C4-2B (cell line): ENCODE results near the gene TOGARAM1.

Source experiments
- ZFX ChIP-seq: fragments of 450-650 bp; IDR thresholded peaks from 2 replicates; pipeline ENCODE4 v1.6.1; 2017
- TF ChIP-seq, protein P1 (sequence below): fragments of 450-650 bp; conservative IDR thresholded peaks from 2 replicates; pipeline ENCODE4 v1.5.1; 2017; ENCODE audit warnings: mild to moderate bottlenecking

DNA sequence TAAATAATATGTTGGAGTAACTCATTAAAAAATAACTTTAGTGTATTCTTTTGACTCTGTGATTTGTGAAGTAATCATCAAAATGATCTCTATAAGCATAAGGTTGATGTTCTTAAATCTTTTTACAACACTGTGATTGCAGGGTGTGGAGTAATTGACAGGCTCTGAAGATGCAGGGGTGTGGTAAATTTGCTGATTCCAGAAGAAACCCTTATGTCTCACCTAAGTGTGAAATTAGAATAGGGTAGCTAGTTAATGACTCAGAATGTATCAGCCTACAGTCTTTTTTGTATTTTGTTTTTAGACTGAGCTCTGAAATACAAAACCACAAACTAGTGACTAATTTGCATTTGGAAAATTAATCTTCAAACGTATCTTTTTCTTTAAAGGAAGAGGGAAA, 127.8 kb downstream of the TOGARAM1 start:
- TF ChIP-seq, protein P1, sequence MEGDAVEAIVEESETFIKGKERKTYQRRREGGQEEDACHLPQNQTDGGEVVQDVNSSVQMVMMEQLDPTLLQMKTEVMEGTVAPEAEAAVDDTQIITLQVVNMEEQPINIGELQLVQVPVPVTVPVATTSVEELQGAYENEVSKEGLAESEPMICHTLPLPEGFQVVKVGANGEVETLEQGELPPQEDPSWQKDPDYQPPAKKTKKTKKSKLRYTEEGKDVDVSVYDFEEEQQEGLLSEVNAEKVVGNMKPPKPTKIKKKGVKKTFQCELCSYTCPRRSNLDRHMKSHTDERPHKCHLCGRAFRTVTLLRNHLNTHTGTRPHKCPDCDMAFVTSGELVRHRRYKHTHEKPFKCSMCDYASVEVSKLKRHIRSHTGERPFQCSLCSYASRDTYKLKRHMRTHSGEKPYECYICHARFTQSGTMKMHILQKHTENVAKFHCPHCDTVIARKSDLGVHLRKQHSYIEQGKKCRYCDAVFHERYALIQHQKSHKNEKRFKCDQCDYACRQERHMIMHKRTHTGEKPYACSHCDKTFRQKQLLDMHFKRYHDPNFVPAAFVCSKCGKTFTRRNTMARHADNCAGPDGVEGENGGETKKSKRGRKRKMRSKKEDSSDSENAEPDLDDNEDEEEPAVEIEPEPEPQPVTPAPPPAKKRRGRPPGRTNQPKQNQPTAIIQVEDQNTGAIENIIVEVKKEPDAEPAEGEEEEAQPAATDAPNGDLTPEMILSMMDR: no peak
- no peak for TF ChIP-seq ZFX
